ENCODE data around the gene FGGY.
"Not testable (repeated sequence)": the region's sequence is repeated elsewhere in the genome, so short reads cannot be mapped to it uniquely, and the experiment has no call there.

The FGGY gene

GRCh38 chr1:59446257-59446901 lies 149.5 kb downstream of the FGGY start:
- H3K27me3 ChIP-seq (ENCODE audit: control insufficient read depth in 1 of 2, insufficient read depth in 2 of 2, low read length in 2 of 2): no peaks in the 10 kb centered on the region
- no peak overlapping the region for H3K27ac ChIP-seq (ENCODE audit: low read depth, low read length)
- H3K36me3 ChIP-seq (ENCODE audit: control insufficient read depth in 1 of 2, insufficient read depth in 2 of 2, low read length in 2 of 2): no peaks in the 10 kb centered on the region
- no peaks in the 10 kb centered on the region for H3K9me3 ChIP-seq (ENCODE audit: control insufficient read depth in 1 of 2, low read length in 2 of 2)
- no peaks in the 10 kb centered on the region for H3K4me1 ChIP-seq (ENCODE audit: control insufficient read depth in 1 of 2, insufficient read depth in 2 of 2, low read length in 2 of 2)
- no peak overlapping the region for H3K9ac ChIP-seq (ENCODE audit: low read depth in 1 of 2, low read length in 2 of 2)
- H3K4me3 ChIP-seq (ENCODE audit: low read depth in 1 of 2, low read length in 2 of 2): no peak overlapping the region

GRCh38 chr1:59452026-59452425 lies 155.1 kb downstream of the FGGY start:
- H3K27ac ChIP-seq (ENCODE audit: low read depth, low read length): no peak overlapping the region
- no peaks in the 10 kb centered on the region for H3K9me3 ChIP-seq (ENCODE audit: control insufficient read depth in 1 of 2, low read length in 2 of 2)
- no peaks in the 10 kb centered on the region for H3K36me3 ChIP-seq (ENCODE audit: control insufficient read depth in 1 of 2, insufficient read depth in 2 of 2, low read length in 2 of 2)
- no peak overlapping the region for H3K9ac ChIP-seq (ENCODE audit: low read depth in 1 of 2, low read length in 2 of 2)
- H3K27me3 ChIP-seq (ENCODE audit: control insufficient read depth in 1 of 2, insufficient read depth in 2 of 2, low read length in 2 of 2): no peaks in the 10 kb centered on the region
- no peak overlapping the region for H3K4me3 ChIP-seq (ENCODE audit: low read depth in 1 of 2, low read length in 2 of 2)
- H3K4me1 ChIP-seq (ENCODE audit: control insufficient read depth in 1 of 2, insufficient read depth in 2 of 2, low read length in 2 of 2): no peaks in the 10 kb centered on the region

GRCh38 chr1:59452559-59452958 lies 155.7 kb downstream of the FGGY start:
- Histone ChIP-seq H3K27ac (ENCODE audit: low read depth, low read length) (no peak overlapping the region), H3K36me3 (ENCODE audit: control insufficient read depth in 1 of 2, insufficient read depth in 2 of 2, low read length in 2 of 2) (no peaks in the 10 kb centered on the region), H3K9ac (ENCODE audit: low read depth in 1 of 2, low read length in 2 of 2) (no peak overlapping the region)

GRCh38 chr1:59453297-59453968 lies 156.5 kb downstream of the FGGY start:
- no peaks in the 10 kb centered on the region for H3K4me1 ChIP-seq (ENCODE audit: control insufficient read depth in 1 of 2, insufficient read depth in 2 of 2, low read length in 2 of 2)
- H3K9me3 ChIP-seq (ENCODE audit: control insufficient read depth in 1 of 2, low read length in 2 of 2): no peaks in the 10 kb centered on the region
- H3K4me3 ChIP-seq (ENCODE audit: low read depth in 1 of 2, low read length in 2 of 2): no peak overlapping the region
- H3K27ac ChIP-seq (ENCODE audit: low read depth, low read length): no peak overlapping the region
- no peaks in the 10 kb centered on the region for H3K36me3 ChIP-seq (ENCODE audit: control insufficient read depth in 1 of 2, insufficient read depth in 2 of 2, low read length in 2 of 2)
- H3K27me3 ChIP-seq (ENCODE audit: control insufficient read depth in 1 of 2, insufficient read depth in 2 of 2, low read length in 2 of 2): no peaks in the 10 kb centered on the region
- H3K9ac ChIP-seq (ENCODE audit: low read depth in 1 of 2, low read length in 2 of 2): no peak overlapping the region

More at GRCh38 chr1:59452559-59452958, 155.7 kb downstream of the FGGY start:
- H3K4me1 ChIP-seq (ENCODE audit: control insufficient read depth in 1 of 2, insufficient read depth in 2 of 2, low read length in 2 of 2): no peaks in the 10 kb centered on the region
- no peak overlapping the region for H3K4me3 ChIP-seq (ENCODE audit: low read depth in 1 of 2, low read length in 2 of 2)
- no peaks in the 10 kb centered on the region for H3K27me3 ChIP-seq (ENCODE audit: control insufficient read depth in 1 of 2, insufficient read depth in 2 of 2, low read length in 2 of 2)
- H3K9me3 ChIP-seq (ENCODE audit: control insufficient read depth in 1 of 2, low read length in 2 of 2): no peaks in the 10 kb centered on the region

- H3K27ac ChIP-seq (ENCODE audit: low read depth, low read length): no peak overlapping the region
- no peak overlapping the region for H3K4me3 ChIP-seq (ENCODE audit: low read depth in 1 of 2, low read length in 2 of 2)
- H3K4me1 ChIP-seq (ENCODE audit: control insufficient read depth in 1 of 2, insufficient read depth in 2 of 2, low read length in 2 of 2): no peaks in the 10 kb centered on the region
- no peaks in the 10 kb centered on the region for H3K9me3 ChIP-seq (ENCODE audit: control insufficient read depth in 1 of 2, low read length in 2 of 2)
- H3K27me3 ChIP-seq (ENCODE audit: control insufficient read depth in 1 of 2, insufficient read depth in 2 of 2, low read length in 2 of 2): no peaks in the 10 kb centered on the region
- no peak overlapping the region for H3K9ac ChIP-seq (ENCODE audit: low read depth in 1 of 2, low read length in 2 of 2)
- H3K36me3 ChIP-seq (ENCODE audit: control insufficient read depth in 1 of 2, insufficient read depth in 2 of 2, low read length in 2 of 2): no peaks in the 10 kb centered on the region
These were observed 158.3 kb downstream of the FGGY start for GRCh38 chr1:59455206-59455605.

GRCh38 chr1:59457786-59458185 lies 160.9 kb downstream of the FGGY start:
- no peaks in the 10 kb centered on the region for H3K27me3 ChIP-seq (ENCODE audit: control insufficient read depth in 1 of 2, insufficient read depth in 2 of 2, low read length in 2 of 2)
- H3K4me3 ChIP-seq (ENCODE audit: low read depth in 1 of 2, low read length in 2 of 2): no peak overlapping the region
- no peaks in the 10 kb centered on the region for H3K4me1 ChIP-seq (ENCODE audit: control insufficient read depth in 1 of 2, insufficient read depth in 2 of 2, low read length in 2 of 2)

GRCh38 chr1:59458884-59459283 lies 162.0 kb downstream of the FGGY start:
- Histone ChIP-seq H3K9ac (ENCODE audit: low read depth in 1 of 2, low read length in 2 of 2) (no peak overlapping the region), H3K27me3 (ENCODE audit: control insufficient read depth in 1 of 2, insufficient read depth in 2 of 2, low read length in 2 of 2) (no peaks in the 10 kb centered on the region), H3K27ac (ENCODE audit: low read depth, low read length) (no peak overlapping the region), H3K9me3 (ENCODE audit: control insufficient read depth in 1 of 2, low read length in 2 of 2) (no peaks in the 10 kb centered on the region), H3K36me3 (ENCODE audit: control insufficient read depth in 1 of 2, insufficient read depth in 2 of 2, low read length in 2 of 2) (no peaks in the 10 kb centered on the region), H3K4me3 (ENCODE audit: low read depth in 1 of 2, low read length in 2 of 2) (no peak overlapping the region), H3K4me1 (ENCODE audit: control insufficient read depth in 1 of 2, insufficient read depth in 2 of 2, low read length in 2 of 2) (no peaks in the 10 kb centered on the region)

More at GRCh38 chr1:59457786-59458185, 160.9 kb downstream of the FGGY start:
- H3K9me3 ChIP-seq (ENCODE audit: control insufficient read depth in 1 of 2, low read length in 2 of 2): no peaks in the 10 kb centered on the region
- no peak overlapping the region for H3K9ac ChIP-seq (ENCODE audit: low read depth in 1 of 2, low read length in 2 of 2)
- no peak overlapping the region for H3K27ac ChIP-seq (ENCODE audit: low read depth, low read length)
- H3K36me3 ChIP-seq (ENCODE audit: control insufficient read depth in 1 of 2, insufficient read depth in 2 of 2, low read length in 2 of 2): no peaks in the 10 kb centered on the region

GRCh38 chr1:59462942-59463341 lies 166.0 kb downstream of the FGGY start:
- H3K4me3 ChIP-seq (ENCODE audit: low read depth in 1 of 2, low read length in 2 of 2); H3K36me3 ChIP-seq (ENCODE audit: control insufficient read depth in 1 of 2, insufficient read depth in 2 of 2, low read length in 2 of 2); H3K27me3 ChIP-seq (ENCODE audit: control insufficient read depth in 1 of 2, insufficient read depth in 2 of 2, low read length in 2 of 2); H3K4me1 ChIP-seq (ENCODE audit: control insufficient read depth in 1 of 2, insufficient read depth in 2 of 2, low read length in 2 of 2); H3K27ac ChIP-seq (ENCODE audit: low read depth, low read length); H3K9me3 ChIP-seq (ENCODE audit: control insufficient read depth in 1 of 2, low read length in 2 of 2); H3K9ac ChIP-seq (ENCODE audit: low read depth in 1 of 2, low read length in 2 of 2): not testable (repeated sequence)

- not testable (repeated sequence) for H3K9me3 ChIP-seq (ENCODE audit: control insufficient read depth in 1 of 2, low read length in 2 of 2); H3K4me3 ChIP-seq (ENCODE audit: low read depth in 1 of 2, low read length in 2 of 2); H3K27ac ChIP-seq (ENCODE audit: low read depth, low read length)
These were observed 168.6 kb downstream of the FGGY start for GRCh38 chr1:59465478-59465877.

GRCh38 chr1:59468828-59469428 lies 172.0 kb downstream of the FGGY start:
- Histone ChIP-seq H3K36me3 (ENCODE audit: control insufficient read depth in 1 of 2, insufficient read depth in 2 of 2, low read length in 2 of 2) (no peaks in the 10 kb centered on the region), H3K27ac (ENCODE audit: low read depth, low read length) (no peak overlapping the region), H3K4me1 (ENCODE audit: control insufficient read depth in 1 of 2, insufficient read depth in 2 of 2, low read length in 2 of 2) (no peaks in the 10 kb centered on the region), H3K9me3 (ENCODE audit: control insufficient read depth in 1 of 2, low read length in 2 of 2) (no peaks in the 10 kb centered on the region), H3K9ac (ENCODE audit: low read depth in 1 of 2, low read length in 2 of 2) (no peak overlapping the region), H3K27me3 (ENCODE audit: control insufficient read depth in 1 of 2, insufficient read depth in 2 of 2, low read length in 2 of 2) (no peaks in the 10 kb centered on the region), H3K4me3 (ENCODE audit: low read depth in 1 of 2, low read length in 2 of 2) (no peak overlapping the region)

More at GRCh38 chr1:59465478-59465877, 168.6 kb downstream of the FGGY start:
- H3K9ac ChIP-seq (ENCODE audit: low read depth in 1 of 2, low read length in 2 of 2); H3K27me3 ChIP-seq (ENCODE audit: control insufficient read depth in 1 of 2, insufficient read depth in 2 of 2, low read length in 2 of 2); H3K36me3 ChIP-seq (ENCODE audit: control insufficient read depth in 1 of 2, insufficient read depth in 2 of 2, low read length in 2 of 2); H3K4me1 ChIP-seq (ENCODE audit: control insufficient read depth in 1 of 2, insufficient read depth in 2 of 2, low read length in 2 of 2): not testable (repeated sequence)
